DMS53 (cell line): ENCODE data around the gene KPNA4.
"Not testable (repeated sequence)": the region's sequence is repeated elsewhere in the genome, so short reads cannot be mapped to it uniquely, and the experiment has no call there.

Experiments used
- DNase-seq: peaks from one replicate; lab custom pipeline; 2025; lab: John Stamatoyannopoulos, UW

Gene KPNA4

GRCh38 chr3:160569894-160570652, 4.7 kb upstream of the KPNA4 start:
- DNase-seq = peak; percentile 3

DNA sequence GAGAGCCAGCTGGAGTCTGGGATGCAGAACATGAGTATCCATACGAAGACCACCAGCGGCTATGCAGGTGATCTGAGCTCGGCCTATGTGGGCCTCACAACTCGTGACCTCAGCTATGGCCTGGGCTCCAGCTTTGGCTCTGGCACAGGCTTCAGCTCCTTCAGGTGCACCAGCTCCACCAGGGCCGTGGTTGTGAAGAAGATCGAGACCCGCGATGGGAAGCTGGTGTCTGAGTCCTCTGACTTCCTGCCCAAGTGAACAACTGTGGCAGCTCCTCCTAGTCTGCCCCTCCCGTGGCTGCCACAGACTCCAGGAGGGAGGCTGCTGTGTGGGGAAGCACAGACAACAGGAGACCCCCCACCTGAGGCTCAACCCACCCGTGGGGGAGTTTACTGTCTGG, 3.6 kb upstream of the KPNA4 start:
- no peak for DNase-seq

GRCh38 chr3:160567774-160568173, 2.4 kb upstream of the KPNA4 start:
- DNase-seq = no peak

DNA sequence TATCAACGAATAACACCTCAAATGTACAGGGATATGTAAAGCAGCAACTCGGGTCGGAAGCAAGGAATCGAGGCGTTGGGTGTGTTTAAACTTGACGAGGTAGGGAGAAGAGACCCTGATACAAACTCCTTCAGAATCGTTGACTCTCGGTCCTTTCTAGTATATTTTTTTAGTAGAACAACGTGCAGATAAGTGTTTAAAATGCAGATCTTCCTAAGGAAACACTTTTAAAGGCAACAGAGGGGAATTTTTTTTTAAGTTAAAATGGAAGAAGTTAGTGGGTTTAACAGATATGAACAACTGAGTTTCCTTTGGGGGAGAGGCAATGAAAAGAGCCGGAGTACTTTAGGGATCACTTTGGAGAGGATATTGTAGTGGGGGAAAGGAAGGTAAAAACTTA, 1.1 kb upstream of the KPNA4 start:
- no peak for DNase-seq

DNA sequence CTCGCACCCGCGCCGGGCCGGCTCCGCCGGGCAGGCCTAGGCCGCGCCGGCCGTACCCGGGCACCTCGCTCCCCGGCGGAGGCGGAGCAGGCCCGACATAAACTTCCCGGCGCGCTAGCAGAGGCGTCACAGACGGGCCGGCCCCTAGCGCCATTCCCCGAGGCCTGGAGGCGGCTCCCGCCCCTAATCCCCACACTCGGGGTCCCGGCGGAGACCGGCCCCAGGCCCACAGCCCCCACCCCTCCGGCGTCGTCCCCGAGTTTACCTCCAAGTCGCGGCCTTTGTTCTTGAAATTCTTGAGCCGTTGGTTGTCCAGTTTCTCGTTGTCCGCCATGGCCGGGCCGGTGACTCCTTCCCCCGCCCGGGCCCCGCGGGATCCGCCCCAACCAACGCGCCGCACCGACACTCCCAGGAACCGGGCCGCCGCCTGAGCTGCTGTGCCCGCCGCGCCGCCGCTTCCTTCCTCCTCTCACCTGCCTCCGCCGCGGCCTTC, 376 bp downstream of the KPNA4 start:
- peak; percentile 74 for DNase-seq

DNA sequence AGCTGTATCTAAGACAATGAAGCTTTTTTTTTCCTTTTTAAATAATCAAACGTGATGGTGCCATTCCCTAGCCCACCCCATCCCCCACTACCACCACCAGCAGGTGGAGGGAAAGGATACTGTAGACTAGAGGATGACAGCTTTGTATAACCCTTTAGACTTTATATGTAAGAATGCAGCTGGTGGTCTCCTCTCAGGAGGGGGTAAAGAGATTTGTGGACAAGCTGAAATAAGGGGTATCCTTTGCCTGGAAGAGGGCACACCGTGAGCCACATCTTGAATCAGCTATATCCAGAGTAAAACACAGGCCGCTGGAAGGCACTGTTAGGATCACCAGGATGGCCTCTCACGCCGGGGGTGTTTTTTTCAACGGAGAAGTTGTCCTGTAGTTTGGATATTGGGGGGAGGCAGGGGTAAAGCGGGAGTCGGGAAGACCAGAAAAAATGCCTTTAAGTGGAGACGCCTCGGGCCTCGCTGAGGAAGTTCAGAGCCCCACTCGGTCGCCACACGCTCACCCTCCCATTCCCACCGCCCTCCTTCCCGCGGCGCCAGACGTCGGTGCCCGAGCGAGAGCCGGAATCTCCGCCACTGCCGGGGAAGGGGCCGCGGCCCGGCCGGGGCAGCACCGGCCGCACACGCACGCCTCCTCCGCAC, 986 bp downstream of the KPNA4 start:
- DNase-seq = peak; percentile 36

DNA sequence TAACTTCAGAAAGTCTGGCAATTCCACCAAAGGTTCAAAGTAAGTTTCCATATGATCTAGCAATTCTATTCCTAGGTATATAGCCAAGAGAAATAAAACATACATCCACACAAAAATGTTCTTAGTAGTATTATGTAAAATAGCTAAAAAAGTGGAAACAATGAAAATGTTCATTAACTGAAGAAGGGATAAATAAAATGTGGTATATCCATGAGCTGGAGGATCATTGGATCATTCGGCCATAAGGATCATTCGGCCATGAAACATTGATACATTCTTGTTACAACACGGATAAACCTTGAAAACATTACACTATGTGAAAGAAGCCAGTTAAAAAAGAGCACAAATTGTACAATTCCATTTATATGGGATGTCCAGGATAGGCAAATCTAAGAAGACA, 2.4 kb downstream of the KPNA4 start:
- no peak for DNase-seq

GRCh38 chr3:160557571-160557970, 7.8 kb downstream of the KPNA4 start:
- no peak for DNase-seq

DNA sequence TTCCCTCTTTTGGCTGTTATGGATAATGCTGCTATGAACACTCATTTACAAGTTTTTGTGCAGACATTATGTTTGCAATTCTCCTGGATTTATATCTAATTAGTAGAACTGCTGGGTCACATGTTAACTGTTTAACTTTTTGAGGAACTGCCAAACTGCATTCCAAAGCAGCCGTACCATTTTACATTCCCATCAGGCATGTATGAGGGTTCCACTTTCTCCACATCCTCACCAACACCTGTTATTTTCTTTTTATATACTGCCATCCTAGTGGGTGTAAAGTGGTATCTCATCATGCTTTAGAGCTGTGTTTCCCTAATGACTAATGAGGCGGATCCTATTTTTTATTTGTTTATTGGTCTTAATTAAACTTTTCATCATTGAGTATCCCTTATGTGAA, 9.2 kb downstream of the KPNA4 start:
- DNase-seq = no peak

DNA sequence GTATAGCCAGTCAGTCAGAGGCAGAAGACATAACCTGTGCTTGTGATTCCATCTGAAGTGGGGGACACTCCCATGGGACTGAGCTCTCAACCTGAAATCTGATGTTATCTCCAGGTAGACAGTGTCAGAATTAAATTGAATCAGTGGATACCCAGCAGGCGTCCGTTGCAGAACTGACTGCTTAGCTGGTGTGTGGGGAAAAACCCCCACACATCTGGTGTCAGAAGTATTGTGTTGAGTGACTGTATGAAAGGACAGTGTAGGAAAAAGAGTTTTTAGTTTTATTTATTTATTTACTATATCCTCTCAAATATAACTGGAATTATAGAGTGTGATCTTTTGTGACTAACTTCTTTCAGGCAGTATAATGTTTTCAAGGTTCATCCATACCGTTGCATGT, 10.4 kb downstream of the KPNA4 start:
- DNase-seq = no peak

DNA sequence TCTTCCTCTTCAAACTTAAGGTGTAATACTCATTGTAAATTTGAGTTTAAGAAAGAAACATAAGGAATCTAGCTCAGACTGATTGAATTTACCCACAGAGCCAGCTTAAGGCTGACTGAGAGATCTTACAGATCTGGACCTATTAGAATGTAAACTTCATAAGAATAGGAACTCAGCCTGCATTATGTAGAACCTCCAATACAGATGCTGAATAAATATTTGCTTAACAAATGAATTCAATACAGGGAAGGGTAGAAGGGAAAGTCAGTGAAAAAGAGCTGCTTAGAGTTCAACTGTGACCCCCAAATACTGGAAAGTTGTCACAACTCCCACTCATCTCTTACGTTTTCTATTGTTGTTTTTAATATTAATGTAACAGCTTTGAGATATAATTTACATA, 11.5 kb downstream of the KPNA4 start:
- peak; percentile 4 for DNase-seq

GRCh38 chr3:160546727-160547126, 18.6 kb downstream of the KPNA4 start:
- no peak for DNase-seq

- DNase-seq = no peak
These were observed 19.9 kb downstream of the KPNA4 start for GRCh38 chr3:160545504-160545871.

GRCh38 chr3:160544844-160545503, 20.4 kb downstream of the KPNA4 start:
- DNase-seq = no peak

DNA sequence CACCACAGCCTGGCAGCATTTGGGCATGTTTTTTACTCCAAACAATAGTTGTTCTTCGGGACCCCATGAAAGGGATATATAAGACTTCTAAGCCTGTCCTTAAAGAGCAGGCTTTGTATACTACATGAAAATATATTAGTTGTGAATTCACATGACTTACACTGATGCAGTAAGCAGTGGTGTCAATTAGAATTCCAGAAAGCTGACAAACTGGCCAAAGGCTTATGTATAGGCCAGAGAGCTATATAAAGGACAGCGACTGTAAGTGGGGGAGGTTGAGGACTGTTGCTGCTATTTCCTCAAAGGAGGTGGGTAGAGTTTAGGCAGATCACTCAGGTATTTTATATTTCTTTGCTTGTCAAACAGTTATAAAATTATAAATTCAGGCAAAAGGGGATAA, 24.8 kb downstream of the KPNA4 start:
- DNase-seq = no peak

DNA sequence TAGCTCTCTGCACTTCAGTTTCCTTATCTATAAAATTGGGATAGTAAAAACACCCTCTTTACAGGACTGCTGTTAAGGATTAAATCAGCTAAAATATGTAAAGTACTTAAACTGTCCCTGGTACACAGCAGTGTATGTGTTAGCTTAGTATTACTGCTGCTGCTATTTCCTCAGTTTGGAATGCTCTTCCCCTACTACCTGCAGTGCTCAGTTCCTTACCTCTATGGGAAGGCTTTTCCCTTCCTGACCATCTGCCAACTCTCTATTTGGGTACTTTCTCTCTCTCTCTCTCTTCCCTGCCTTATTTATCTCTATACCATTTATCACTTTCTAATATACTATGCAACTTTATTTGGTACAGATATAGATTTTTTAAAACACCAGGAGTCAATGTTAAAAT, 26.5 kb downstream of the KPNA4 start:
- no peak for DNase-seq

DNA sequence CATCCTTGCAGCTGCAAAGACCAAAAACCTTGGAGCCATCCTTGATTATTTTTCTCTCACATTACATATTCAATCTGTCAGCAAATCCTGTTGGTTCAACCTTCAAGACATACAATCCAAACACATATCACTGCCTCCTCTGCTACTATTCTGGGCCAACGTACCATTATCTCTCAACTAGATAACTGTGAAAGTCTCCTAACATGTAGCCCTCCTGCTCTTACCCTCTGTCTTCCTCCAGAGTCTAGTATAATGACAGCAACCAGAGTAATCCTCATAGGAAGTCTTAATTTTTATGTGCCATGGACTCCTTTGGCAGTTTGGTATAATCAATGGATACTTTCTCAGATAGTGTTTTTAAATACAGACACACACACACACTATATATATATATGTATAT, 27.6 kb downstream of the KPNA4 start:
- no peak for DNase-seq

DNA sequence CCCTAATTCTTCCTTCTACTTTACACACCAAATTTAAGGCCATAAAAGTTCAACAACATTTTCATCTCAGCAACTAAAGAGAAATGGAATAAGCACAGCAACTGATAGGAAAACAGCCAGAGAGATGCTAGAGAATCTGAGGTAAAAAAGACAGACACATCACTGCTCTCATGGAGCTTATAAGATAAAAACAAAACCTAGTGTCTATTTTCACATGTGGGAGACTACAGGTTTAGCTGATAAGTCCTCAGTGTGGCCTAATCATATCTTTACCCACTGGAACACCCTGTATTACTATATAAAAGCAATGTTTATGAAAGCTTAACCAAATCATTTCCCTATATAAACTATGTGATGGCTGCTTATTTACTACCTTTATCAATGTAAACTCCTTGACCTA, 33.0 kb downstream of the KPNA4 start:
- DNase-seq = no peak

DNA sequence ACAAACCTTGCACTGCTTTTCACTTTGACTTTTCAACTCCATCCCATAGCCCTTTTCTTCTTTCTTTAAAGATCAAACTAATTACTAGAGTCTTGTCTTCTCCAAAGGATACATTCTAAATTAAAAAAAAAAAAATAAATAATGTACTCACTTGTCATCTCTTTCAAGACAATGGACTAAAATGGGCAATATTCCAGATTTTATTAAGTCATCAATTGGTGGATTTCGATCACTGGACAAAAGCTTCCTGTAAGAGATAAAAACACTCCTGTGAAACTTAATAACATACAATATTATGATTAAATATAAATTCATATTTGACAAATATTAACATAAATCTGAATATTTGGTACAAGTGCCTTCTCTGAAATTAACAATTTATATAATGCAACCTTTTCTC, 34.1 kb downstream of the KPNA4 start:
- no peak for DNase-seq

DNA sequence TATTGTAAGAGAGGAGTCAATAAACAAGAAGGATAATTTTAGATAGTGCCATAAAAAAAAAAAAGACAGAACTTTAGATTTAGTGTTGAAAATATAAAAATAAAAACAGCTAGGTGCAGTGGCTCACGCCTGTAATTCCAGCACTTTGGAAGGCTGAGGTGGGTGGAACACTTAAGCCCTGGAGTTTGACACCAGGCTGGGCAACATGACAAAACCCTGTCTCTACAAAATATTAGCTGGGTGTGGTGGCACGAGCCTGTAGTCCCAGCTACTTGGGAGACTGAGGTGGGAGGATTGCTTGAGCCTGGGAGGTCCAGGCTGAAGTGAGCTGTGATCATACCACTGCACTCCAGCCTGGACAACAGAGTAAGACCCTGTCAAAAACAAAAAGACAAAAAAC, 49.0 kb downstream of the KPNA4 start:
- not testable (repeated sequence) for DNase-seq

DNA sequence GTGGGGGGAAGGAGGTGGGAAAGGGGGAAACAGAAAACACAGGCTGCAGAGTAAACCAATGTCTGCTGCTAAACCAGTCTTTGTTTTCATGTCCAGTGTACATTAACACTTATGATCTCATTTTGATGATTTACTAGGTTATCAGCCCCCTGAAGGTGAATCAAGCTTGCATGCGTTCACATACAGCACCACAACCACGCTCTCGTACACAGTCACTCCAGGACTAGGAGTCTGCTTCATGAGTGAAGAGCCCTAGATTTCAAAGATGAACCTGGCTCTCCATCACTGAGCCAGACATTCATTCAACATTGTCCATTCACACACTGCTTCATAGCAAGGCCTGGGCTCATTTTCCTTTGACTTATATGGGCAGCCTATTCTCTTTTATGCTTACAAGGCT, 64.0 kb downstream of the KPNA4 start:
- DNase-seq = no peak

- DNase-seq = no peak
These were observed 67.2 kb downstream of the KPNA4 start for GRCh38 chr3:160498202-160498601.

GRCh38 chr3:160490166-160490565, 75.2 kb downstream of the KPNA4 start:
- no peak for DNase-seq
